Lower leg skin (tissue), 4 donors: Measurements from ENCODE around the gene TASP1. TPM values are rescaled to one million over a fixed set of nuclear protein-coding genes. Genes with fewer than 3 reads are reported as not detected.

Experiments used
- DNase-seq, 2 donors: peaks; one replicate each; pipeline ENCODE4 v3.0.0-alpha.2; 2019; ENCODE audit warnings: low spot score in 2 of 2
- H3K4me3 ChIP-seq: fragments of 200-600 bp; sonication (generic); 2 replicates; pipeline ENCODE4 v1.5.1; 2017; ENCODE audit warnings: mild to moderate bottlenecking, low read depth; ENCODE audit not compliant: poor library complexity, severe bottlenecking
- CTCF ChIP-seq, 3 donors: fragments of 450-650 bp; IDR thresholded peaks; one replicate each; pipeline ENCODE4 v1.5.1; 2016; ENCODE audit warnings: antibody characterized with exemption in 3 of 3, mild to moderate bottlenecking in 3 of 3, moderate library complexity in 2 of 3
- POLR2A ChIP-seq, 2 donors: fragments of 450-650 bp; IDR thresholded peaks; one replicate each; pipeline ENCODE4 v1.6.1; 2016 to 2017; ENCODE audit warnings: antibody characterized with exemption in 2 of 2, mild to moderate bottlenecking in 1 of 2, moderate library complexity in 1 of 2
- WGBS, 2 donors: methylation state at CpG; one replicate each; pipeline ENCODE4 v1.1.5; 2018; 5-methylcytosine and 5-hydroxymethylcytosine counted together
- intact Hi-C: fragments of 100-400 bp; cut with DNase I; formaldehyde crosslinking; loops from one replicate; pipeline ENCODE4 v1.15.0; 2023; ENCODE audit warnings: low total_unique reads
- total RNA-seq, 4 donors: library from RNA; depleted of rRNA; stranded (reverse); fragments of >200 nt; gene quantifications; one replicate each; pipeline ENCODE4 v1.1.0, GENCODE V29; 2016

TASP1 gene
- total RNA-seq, 4 donors from 2014 or later: 9.0 to 18.3 (median 12.7) TPM

GRCh38 chr20:13671916-13672378 lies 33.2 kb upstream of the TASP1 start:
- H3K4me3 ChIP-seq: no peak overlapping the region
- TF ChIP-seq CTCF (IDR thresholded peaks at IDR 0.05): no peak
- no peak for TF ChIP-seq POLR2A (IDR thresholded peaks at IDR 0.05)
- DNase-seq: peak in 1 of 2 donors; percentile 49
- WGBS, 2 donors: 3 to 11% methylated on average over 1 of the region's 1 CpG
- intact Hi-C loops: no loop called here

GRCh38 chr20:13671512-13671911 lies 32.8 kb upstream of the TASP1 start:
- WGBS, 2 donors: 27 to 32% methylated on average over 2 of the region's 2 CpGs
- TF ChIP-seq CTCF (IDR thresholded peaks at IDR 0.05) (no peak), POLR2A (IDR thresholded peaks at IDR 0.05) (no peak)
- intact Hi-C loops: no loop called here
- H3K4me3 ChIP-seq: no peak overlapping the region
- no peak for DNase-seq

GRCh38 chr20:13670160-13670559 lies 31.4 kb upstream of the TASP1 start:
- no peak for DNase-seq
- TF ChIP-seq CTCF (IDR thresholded peaks at IDR 0.05): no peak
- no peak for TF ChIP-seq POLR2A (IDR thresholded peaks at IDR 0.05)
- H3K4me3 ChIP-seq: no peak overlapping the region
- intact Hi-C loops: no loop called here

GRCh38 chr20:13665709-13666395 lies 27.1 kb upstream of the TASP1 start:
- intact Hi-C loops: no loop called here
- WGBS, 2 donors: 75 to 82% methylated on average over 7 of the region's 7 CpGs

GRCh38 chr20:13661070-13661685 lies 22.4 kb upstream of the TASP1 start:
- no peak for DNase-seq
- intact Hi-C loops: no loop called here
- no peak overlapping the region for H3K4me3 ChIP-seq
- WGBS, 2 donors: 36 to 45% methylated on average over 11 of the region's 11 CpGs
- TF ChIP-seq CTCF (IDR thresholded peaks at IDR 0.05) (no peak), POLR2A (IDR thresholded peaks at IDR 0.05) (no peak)

More at GRCh38 chr20:13665709-13666395, 27.1 kb upstream of the TASP1 start:
- no peak overlapping the region for H3K4me3 ChIP-seq
- no peak for DNase-seq
- no peak for TF ChIP-seq POLR2A (IDR thresholded peaks at IDR 0.05)
- TF ChIP-seq CTCF (IDR thresholded peaks at IDR 0.05): no peak
